ENCODE results near the gene CPNE5.

CPNE5 gene

GRCh38 chr6:36758516-36759147 is 80.6 kb downstream of the CPNE5 start:
- no peak for FAIRE-seq

GRCh38 chr6:36757943-36758508 is 81.2 kb downstream of the CPNE5 start:
- FAIRE-seq = no peak

GRCh38 chr6:36757206-36757605 is 82.0 kb downstream of the CPNE5 start:
- FAIRE-seq = no peak

- FAIRE-seq = no peak
Observed at GRCh38 chr6:36756786-36757185, 82.5 kb downstream of the CPNE5 start.

- no peak for FAIRE-seq
Observed at GRCh38 chr6:36755435-36756348, 83.6 kb downstream of the CPNE5 start.

GRCh38 chr6:36754582-36755434 is 84.4 kb downstream of the CPNE5 start:
- FAIRE-seq = no peak

- FAIRE-seq = no peak
Observed at GRCh38 chr6:36753671-36754405, 85.4 kb downstream of the CPNE5 start.

GRCh38 chr6:36752886-36753506 is 86.2 kb downstream of the CPNE5 start:
- no peak for FAIRE-seq

- FAIRE-seq = no peak
Observed at GRCh38 chr6:36752187-36752885, 86.9 kb downstream of the CPNE5 start.

GRCh38 chr6:36751833-36752186 is 87.4 kb downstream of the CPNE5 start:
- no peak for FAIRE-seq

GRCh38 chr6:36751091-36751490 is 88.2 kb downstream of the CPNE5 start:
- FAIRE-seq = no peak

GRCh38 chr6:36749829-36750489 is 89.3 kb downstream of the CPNE5 start:
- FAIRE-seq = no peak

GRCh38 chr6:36746251-36746650 is 93.0 kb downstream of the CPNE5 start:
- no peak for FAIRE-seq

- FAIRE-seq = no peak
Observed at GRCh38 chr6:36745836-36746235, 93.4 kb downstream of the CPNE5 start.

- no peak for FAIRE-seq
Observed at GRCh38 chr6:36745283-36745682, 94.0 kb downstream of the CPNE5 start.

GRCh38 chr6:36744304-36744673 is 95.0 kb downstream of the CPNE5 start:
- no peak for FAIRE-seq

- FAIRE-seq = no peak
Observed at GRCh38 chr6:36743538-36744303, 95.5 kb downstream of the CPNE5 start.

GRCh38 chr6:36743032-36743431 is 96.2 kb downstream of the CPNE5 start:
- no peak for FAIRE-seq

GRCh38 chr6:36742146-36742545 is 97.1 kb downstream of the CPNE5 start:
- no peak for FAIRE-seq

- no peak for FAIRE-seq
Observed at GRCh38 chr6:36740818-36741179, 98.4 kb downstream of the CPNE5 start.

All from colon (tissue), 2 donors.